ENCODE results near the gene STXBP5L.

GRCh38 chr3:120982608-120983320, 74.8 kb downstream of the STXBP5L start:
- no peak for TF ChIP-seq CTCF (IDR thresholded peaks at IDR 0.05)
- TF ChIP-seq POLR2A (IDR thresholded peaks at IDR 0.05): no peak
